ENCODE data around the gene LHX2. TPM values are rescaled to one million over a fixed set of nuclear protein-coding genes. Genes with fewer than 3 reads are reported as not detected.

The LHX2 gene
- polyA plus RNA-seq, 1 of the 3 experiments (the other 2 are of a cell fraction), result not detected

- Histone ChIP-seq H3F3A (replicated peaks; ENCODE audit: insufficient read depth) (no peaks in the 10 kb centered on the region), H3K27me3 (ENCODE audit: insufficient read depth) (peaks cover 89% of the 10 kb centered on the region), H3K9me3 (no peaks in the 10 kb centered on the region), H2AFZ (ENCODE audit: low read depth) (no peak overlapping the region), H3K4me2 (no peak overlapping the region), H3K4me3 (ENCODE audit: low read depth in 2 of 2, low read length in 1 of 2) (no peak overlapping the region), H3K9ac (no peak overlapping the region), H3K9me2 (no peaks in the 10 kb centered on the region), H3K79me2 (ENCODE audit: insufficient read depth) (no peaks in the 10 kb centered on the region), H3K36me3 (replicated peaks in 1 of 2; ENCODE audit: control insufficient read depth in 1 of 2, insufficient read depth in 2 of 2, low read length in 1 of 2) (no peaks in the 10 kb centered on the region), H3K4me1 (ENCODE audit: control insufficient read depth in 1 of 2, insufficient read depth in 2 of 2, low read depth in 1 of 2, low read length in 1 of 2) (peaks cover 0 to 6% of the 10 kb centered on the region in 2 experiments; a peak in 1 of 4 replicates), H3K27ac (ENCODE audit: low read depth in 2 of 2, low read length in 1 of 2) (no peak overlapping the region), H4K20me1 (ENCODE audit: insufficient read depth) (0 out of 2 replicates have a peak, but pooled peaks cover 3% of the 10 kb centered on the region)
- DNase-seq, result no peak
- ChIA-PET CTCF (no interaction called here), POLR2A (no interaction called here)
- WGBS (ENCODE audit: low lambda C conversion rate), result 40% methylated on average over 3 of the region's 3 CpGs
- TF ChIP-seq MEF2A (IDR thresholded peaks at IDR 0.05; ENCODE audit: borderline replicate concordance, low read depth) (no peak), ZBTB33 (IDR thresholded peaks at IDR 0.05; ENCODE audit: borderline replicate concordance, low read depth) (no peak), TCF12 (IDR thresholded peaks at IDR 0.05) (no peak)
Observed at GRCh38 chr9:124033967-124034366, 22.4 kb downstream of the LHX2 start.

GRCh38 chr9:124035001-124035650 is 23.6 kb downstream of the LHX2 start:
- Histone ChIP-seq H3F3A (replicated peaks; ENCODE audit: insufficient read depth) (no peaks in the 10 kb centered on the region), H3K79me2 (ENCODE audit: insufficient read depth) (no peaks in the 10 kb centered on the region), H3K9ac (no peak overlapping the region), H3K4me2 (no peak overlapping the region), H3K4me1 (ENCODE audit: control insufficient read depth in 1 of 2, insufficient read depth in 2 of 2, low read depth in 1 of 2, low read length in 1 of 2) (peaks cover 0 to 6% of the 10 kb centered on the region in 2 experiments; a peak in 1 of 4 replicates), H3K27ac (ENCODE audit: low read depth in 2 of 2, low read length in 1 of 2) (no peak overlapping the region), H4K20me1 (ENCODE audit: insufficient read depth) (0 out of 2 replicates have a peak, but pooled peaks cover 3% of the 10 kb centered on the region), H3K9me2 (no peaks in the 10 kb centered on the region), H3K4me3 (ENCODE audit: low read depth in 2 of 2, low read length in 1 of 2) (no peak overlapping the region), H2AFZ (ENCODE audit: low read depth) (no peak overlapping the region), H3K27me3 (ENCODE audit: insufficient read depth) (peaks cover 78% of the 10 kb centered on the region), H3K9me3 (no peaks in the 10 kb centered on the region), H3K36me3 (replicated peaks in 1 of 2; ENCODE audit: control insufficient read depth in 1 of 2, insufficient read depth in 2 of 2, low read length in 1 of 2) (no peaks in the 10 kb centered on the region)
- 18% methylated on average over 6 of the region's 17 CpGs for WGBS (ENCODE audit: low lambda C conversion rate)
- TF ChIP-seq RFX5 (IDR thresholded peaks at IDR 0.05; ENCODE audit: low read length), result no peak
- TF ChIP-seq TAF1 (IDR thresholded peaks at IDR 0.05; ENCODE audit: borderline replicate concordance, low read depth, low read length), result no peak
- no peak for TF ChIP-seq SIN3A (IDR thresholded peaks at IDR 0.05; ENCODE audit: borderline replicate concordance, low read depth, low read length)
- no peak for TF ChIP-seq FOXJ3 (CRISPR knock-in tag; IDR thresholded peaks at IDR 0.05)
- no peak for TF ChIP-seq POLR2AphosphoS5 (IDR thresholded peaks at IDR 0.05; ENCODE audit: low read depth, low read length)
- TF ChIP-seq GATA2 (CRISPR knock-in tag; IDR thresholded peaks at IDR 0.05), result no peak
- TF ChIP-seq RCOR1 (IDR thresholded peaks at IDR 0.05; ENCODE audit: low read length), result no peak
- no peak for TF ChIP-seq REST (IDR thresholded peaks at IDR 0.05; ENCODE audit: low read depth, low read length)
- no peak for TF ChIP-seq SMC3 (IDR thresholded peaks at IDR 0.05; ENCODE audit: low read depth, low read length)
- no peak for TF ChIP-seq MAX (IDR thresholded peaks at IDR 0.05; ENCODE audit: low read depth)
- peak; percentile 29 for DNase-seq
- ChIA-PET CTCF (no interaction called here), POLR2A (no interaction called here)
